ENCODE results near the gene FAM219A. TPM values are rescaled to one million over a fixed set of nuclear protein-coding genes. Genes with fewer than 3 reads are reported as not detected.

FAM219A gene
- total RNA-seq, 2 donors from 2014 or later = 17.1 to 19.6 TPM

DNA sequence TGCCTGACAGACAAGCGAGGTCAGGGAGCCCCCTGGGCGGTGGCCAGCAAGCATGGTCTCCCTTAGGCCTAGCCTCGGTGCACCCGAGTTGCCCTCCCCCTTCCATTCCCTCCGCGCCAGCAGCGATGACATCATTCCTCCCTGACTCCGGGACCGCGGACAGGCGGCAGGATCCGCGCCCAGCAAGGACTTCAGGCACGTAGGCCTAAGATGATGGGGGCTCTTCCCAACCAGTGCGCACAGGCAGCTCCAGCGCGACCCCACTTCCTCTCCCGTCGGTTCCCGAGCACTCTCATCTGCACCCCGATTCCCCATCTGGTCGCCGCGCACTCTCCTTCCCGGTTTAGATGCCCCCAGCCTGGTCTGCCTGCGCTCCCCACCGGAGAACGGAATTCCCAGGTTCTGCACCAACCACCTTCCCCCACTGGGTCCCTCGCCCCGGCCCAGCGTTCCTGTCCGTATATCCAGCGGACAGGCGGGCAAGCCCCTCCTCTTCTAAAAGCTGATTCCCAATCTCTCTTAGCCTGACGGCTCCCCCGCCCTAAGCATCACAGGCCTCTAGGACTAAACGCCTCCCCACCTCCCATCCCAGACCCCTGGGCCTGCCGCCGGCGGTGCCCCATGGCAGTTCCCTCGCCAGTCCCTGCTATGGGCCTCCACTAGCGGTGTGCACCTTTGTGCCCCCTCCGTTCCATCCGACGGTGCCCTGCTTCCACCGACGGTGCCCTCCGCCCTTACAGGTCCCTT is 931 bp downstream of the FAM219A start:
- no peaks in the 10 kb centered on the region for H3K36me3 ChIP-seq (ENCODE audit: control insufficient read depth, insufficient read depth, low read length)
- DNase-seq = peak; percentile 86
- Mint-ChIP-seq H3K4me1 (peaks cover 31% of the 10 kb centered on the region), H3K27me3 (ENCODE audit: insufficient read depth) (peaks cover 16% of the 10 kb centered on the region), H3K36me3 (ENCODE audit: low read depth) (no peaks in the 10 kb centered on the region), H3K9me3 (no peaks in the 10 kb centered on the region), H3K4me3 (peak overlapping the region; percentile 79), H3K27ac (peak overlapping the region; percentile 94)
- TF ChIP-seq CTCF (conservative IDR thresholded peaks at IDR 0.05) = no peak
- H3K27me3 ChIP-seq (ENCODE audit: control insufficient read depth, insufficient read depth, low read length, poor library complexity, severe bottlenecking) = peaks cover 6% of the 10 kb centered on the region
- peak overlapping the region; percentile 56 for H3K27ac ChIP-seq (ENCODE audit: low read depth, low read length)
- H3K4me3 ChIP-seq (ENCODE audit: low read length) = peak overlapping the region; percentile 92
- H3K9ac ChIP-seq (ENCODE audit: extremely low read depth, low read length, poor library complexity, severe bottlenecking) = peak overlapping the region; percentile 90
- WGBS, 2 experiments (ENCODE audit: insufficient coverage in 1 of 2, insufficient read length in 1 of 2) = 0 to 1% methylated on average over 27 to 48 of the region's 48 CpGs
- no peaks in the 10 kb centered on the region for H3K9me3 ChIP-seq (ENCODE audit: control insufficient read depth, low read length)
- no peaks in the 10 kb centered on the region for H3K4me1 ChIP-seq (ENCODE audit: control insufficient read depth, insufficient read depth, low read length)

GRCh38 chr9:34456746-34457145 is 1.6 kb downstream of the FAM219A start:
- TF ChIP-seq CTCF (conservative IDR thresholded peaks at IDR 0.05) = no peak
- Mint-ChIP-seq H3K4me1 (peaks cover 29% of the 10 kb centered on the region), H3K9me3 (no peaks in the 10 kb centered on the region), H3K4me3 (peak overlapping the region; percentile 79), H3K36me3 (ENCODE audit: low read depth) (no peaks in the 10 kb centered on the region), H3K27me3 (ENCODE audit: insufficient read depth) (peaks cover 16% of the 10 kb centered on the region), H3K27ac (peak overlapping the region; percentile 94)
- peak overlapping the region; percentile 90 for H3K9ac ChIP-seq (ENCODE audit: extremely low read depth, low read length, poor library complexity, severe bottlenecking)
- 63 to 72% methylated on average over 4 of the region's 4 CpGs for WGBS, 2 experiments (ENCODE audit: insufficient coverage in 1 of 2, insufficient read length in 1 of 2)
- DNase-seq = peak; percentile 79
- no peaks in the 10 kb centered on the region for H3K27me3 ChIP-seq (ENCODE audit: control insufficient read depth, insufficient read depth, low read length, poor library complexity, severe bottlenecking)
- H3K36me3 ChIP-seq (ENCODE audit: control insufficient read depth, insufficient read depth, low read length) = no peaks in the 10 kb centered on the region
- H3K4me1 ChIP-seq (ENCODE audit: control insufficient read depth, insufficient read depth, low read length) = peaks cover under 1% of the 10 kb centered on the region
- peak overlapping the region; percentile 92 for H3K4me3 ChIP-seq (ENCODE audit: low read length)
- no peak overlapping the region for H3K27ac ChIP-seq (ENCODE audit: low read depth, low read length)
- H3K9me3 ChIP-seq (ENCODE audit: control insufficient read depth, low read length) = no peaks in the 10 kb centered on the region

DNA sequence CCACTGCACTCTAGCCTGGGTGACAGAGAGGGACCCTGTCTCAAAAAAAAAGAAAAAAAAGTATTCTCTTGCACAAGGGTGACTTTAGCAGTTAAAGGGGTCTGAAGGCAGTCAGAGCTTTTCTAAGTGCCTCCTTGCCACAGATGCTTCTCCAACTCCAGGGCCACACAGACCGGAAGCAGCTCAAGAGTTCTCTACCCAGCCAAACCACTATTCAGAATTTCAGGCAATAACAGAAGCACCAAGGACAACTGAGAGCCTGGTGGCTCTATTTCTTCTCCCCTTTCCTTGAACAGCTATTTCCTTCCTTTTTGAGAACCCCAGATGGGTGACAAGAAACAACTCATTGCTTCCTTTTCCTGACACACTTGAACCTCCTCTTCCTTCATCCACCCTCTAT is 2.2 kb downstream of the FAM219A start:
- WGBS, 2 experiments (ENCODE audit: insufficient coverage in 1 of 2, insufficient read length in 1 of 2) = 97 to 100% methylated on average over 1 of the region's 1 CpG
- H3K27ac Mint-ChIP-seq = no peak overlapping the region
- no peaks in the 10 kb centered on the region for H3K9me3 ChIP-seq (ENCODE audit: control insufficient read depth, low read length)
- DNase-seq = no peak
- no peaks in the 10 kb centered on the region for H3K36me3 Mint-ChIP-seq (ENCODE audit: low read depth)
- H3K4me3 Mint-ChIP-seq = no peak overlapping the region
- H3K27me3 Mint-ChIP-seq (ENCODE audit: insufficient read depth) = peaks cover 16% of the 10 kb centered on the region
- no peak overlapping the region for H3K27ac ChIP-seq (ENCODE audit: low read depth, low read length)
- H3K4me3 ChIP-seq (ENCODE audit: low read length) = peak overlapping the region; percentile 92
- H3K4me1 Mint-ChIP-seq = peaks cover 29% of the 10 kb centered on the region
- no peaks in the 10 kb centered on the region for H3K9me3 Mint-ChIP-seq
- no peaks in the 10 kb centered on the region for H3K36me3 ChIP-seq (ENCODE audit: control insufficient read depth, insufficient read depth, low read length)
- no peak overlapping the region for H3K9ac ChIP-seq (ENCODE audit: extremely low read depth, low read length, poor library complexity, severe bottlenecking)
- no peaks in the 10 kb centered on the region for H3K27me3 ChIP-seq (ENCODE audit: control insufficient read depth, insufficient read depth, low read length, poor library complexity, severe bottlenecking)
- no peak for TF ChIP-seq CTCF (conservative IDR thresholded peaks at IDR 0.05)
- peaks cover 5% of the 10 kb centered on the region for H3K4me1 ChIP-seq (ENCODE audit: control insufficient read depth, insufficient read depth, low read length)

All from endodermal cell (in vitro differentiated cells).